Measurements from ENCODE around the gene TMEM270. TPM values are rescaled to one million over a fixed set of nuclear protein-coding genes. Genes with fewer than 3 reads are reported as not detected.

TMEM270 gene
- total RNA-seq, 1 experiment from 2014 or later, result 1.1 TPM

DNA sequence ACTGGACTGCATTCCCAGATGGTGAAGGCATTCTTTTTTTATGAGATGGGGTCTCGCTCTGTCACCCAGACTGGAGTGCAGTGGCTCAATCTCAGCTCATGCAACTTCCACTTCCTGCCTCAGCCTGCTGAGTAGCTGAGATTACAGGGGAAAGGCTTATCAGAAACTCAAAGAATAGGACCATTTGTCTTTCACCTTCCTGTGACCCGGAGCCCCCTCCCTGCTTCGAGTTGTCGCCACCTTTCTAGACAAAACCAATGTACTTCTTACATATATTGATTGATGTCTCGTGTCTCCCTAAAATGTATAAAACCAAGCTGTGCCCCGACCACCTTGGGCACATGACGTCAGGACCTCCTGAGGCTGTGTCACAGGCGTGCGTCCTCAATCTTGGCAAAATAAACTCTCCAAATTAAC, 16.8 kb upstream of the TMEM270 start:
- no peak for DNase-seq (ENCODE audit: low read depth, low spot score)
- CTCF ChIA-PET, result no interaction called here
- Histone ChIP-seq H3K27ac (ENCODE audit: low read depth, low read length) (no peak overlapping the region), H3K4me1 (ENCODE audit: control insufficient read depth in 1 of 2, insufficient read depth in 2 of 2, low read length in 2 of 2) (peaks cover 24 to 53% of the 10 kb centered on the region in 2 experiments), H2AFZ (ENCODE audit: low read depth, low read length, poor library complexity, severe bottlenecking) (no peak overlapping the region), H3K9me3 (ENCODE audit: control insufficient read depth in 1 of 2, insufficient read depth in 1 of 2, low read depth in 1 of 2, low read length in 2 of 2) (no peaks in the 10 kb centered on the region), H3K4me3 (replicated peaks in 1 of 2; ENCODE audit: low read depth in 1 of 2, low read length in 2 of 2) (no peak overlapping the region), H3K27me3 (ENCODE audit: insufficient read depth, low read length) (no peaks in the 10 kb centered on the region), H3K9ac (ENCODE audit: low read length) (no peak overlapping the region), H3K36me3 (ENCODE audit: control insufficient read depth in 1 of 2, insufficient read depth in 2 of 2, low read length in 2 of 2) (no peaks in the 10 kb centered on the region; a peak in 1 of 4 replicates), H3K79me2 (ENCODE audit: insufficient read depth, low read length) (peaks cover 9% of the 10 kb centered on the region; the same call in 1 of the 2 replicates), H4K20me1 (ENCODE audit: insufficient read depth) (no peaks in the 10 kb centered on the region), H3K4me2 (ENCODE audit: low read length) (no peak overlapping the region), H3K9me2 (ENCODE audit: insufficient read depth) (no peaks in the 10 kb centered on the region)
- no peak for ATAC-seq
- intact Hi-C loops (cut with micrococcal nuclease), result no loop called here
- no TSS peak for BruUV-seq (replicated peaks)
- POLR2A ChIA-PET, result interaction anchor here (4.1 kb wide), 1 partner anchor 11 kb away, joined by 87 read pairs; the partner anchor contains the start of gene CLDN4
- TF ChIP-seq, protein P1, sequence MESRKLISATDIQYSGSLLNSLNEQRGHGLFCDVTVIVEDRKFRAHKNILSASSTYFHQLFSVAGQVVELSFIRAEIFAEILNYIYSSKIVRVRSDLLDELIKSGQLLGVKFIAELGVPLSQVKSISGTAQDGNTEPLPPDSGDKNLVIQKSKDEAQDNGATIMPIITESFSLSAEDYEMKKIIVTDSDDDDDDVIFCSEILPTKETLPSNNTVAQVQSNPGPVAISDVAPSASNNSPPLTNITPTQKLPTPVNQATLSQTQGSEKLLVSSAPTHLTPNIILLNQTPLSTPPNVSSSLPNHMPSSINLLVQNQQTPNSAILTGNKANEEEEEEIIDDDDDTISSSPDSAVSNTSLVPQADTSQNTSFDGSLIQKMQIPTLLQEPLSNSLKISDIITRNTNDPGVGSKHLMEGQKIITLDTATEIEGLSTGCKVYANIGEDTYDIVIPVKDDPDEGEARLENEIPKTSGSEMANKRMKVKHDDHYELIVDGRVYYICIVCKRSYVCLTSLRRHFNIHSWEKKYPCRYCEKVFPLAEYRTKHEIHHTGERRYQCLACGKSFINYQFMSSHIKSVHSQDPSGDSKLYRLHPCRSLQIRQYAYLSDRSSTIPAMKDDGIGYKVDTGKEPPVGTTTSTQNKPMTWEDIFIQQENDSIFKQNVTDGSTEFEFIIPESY (IDR thresholded peaks at IDR 0.05; ENCODE audit: extremely low read depth, insufficient replicate concordance, low read length), result no peak
- TF ChIP-seq ELF1 (IDR thresholded peaks at IDR 0.05; ENCODE audit: borderline replicate concordance, low read depth), result no peak
- TF ChIP-seq, protein P2, sequence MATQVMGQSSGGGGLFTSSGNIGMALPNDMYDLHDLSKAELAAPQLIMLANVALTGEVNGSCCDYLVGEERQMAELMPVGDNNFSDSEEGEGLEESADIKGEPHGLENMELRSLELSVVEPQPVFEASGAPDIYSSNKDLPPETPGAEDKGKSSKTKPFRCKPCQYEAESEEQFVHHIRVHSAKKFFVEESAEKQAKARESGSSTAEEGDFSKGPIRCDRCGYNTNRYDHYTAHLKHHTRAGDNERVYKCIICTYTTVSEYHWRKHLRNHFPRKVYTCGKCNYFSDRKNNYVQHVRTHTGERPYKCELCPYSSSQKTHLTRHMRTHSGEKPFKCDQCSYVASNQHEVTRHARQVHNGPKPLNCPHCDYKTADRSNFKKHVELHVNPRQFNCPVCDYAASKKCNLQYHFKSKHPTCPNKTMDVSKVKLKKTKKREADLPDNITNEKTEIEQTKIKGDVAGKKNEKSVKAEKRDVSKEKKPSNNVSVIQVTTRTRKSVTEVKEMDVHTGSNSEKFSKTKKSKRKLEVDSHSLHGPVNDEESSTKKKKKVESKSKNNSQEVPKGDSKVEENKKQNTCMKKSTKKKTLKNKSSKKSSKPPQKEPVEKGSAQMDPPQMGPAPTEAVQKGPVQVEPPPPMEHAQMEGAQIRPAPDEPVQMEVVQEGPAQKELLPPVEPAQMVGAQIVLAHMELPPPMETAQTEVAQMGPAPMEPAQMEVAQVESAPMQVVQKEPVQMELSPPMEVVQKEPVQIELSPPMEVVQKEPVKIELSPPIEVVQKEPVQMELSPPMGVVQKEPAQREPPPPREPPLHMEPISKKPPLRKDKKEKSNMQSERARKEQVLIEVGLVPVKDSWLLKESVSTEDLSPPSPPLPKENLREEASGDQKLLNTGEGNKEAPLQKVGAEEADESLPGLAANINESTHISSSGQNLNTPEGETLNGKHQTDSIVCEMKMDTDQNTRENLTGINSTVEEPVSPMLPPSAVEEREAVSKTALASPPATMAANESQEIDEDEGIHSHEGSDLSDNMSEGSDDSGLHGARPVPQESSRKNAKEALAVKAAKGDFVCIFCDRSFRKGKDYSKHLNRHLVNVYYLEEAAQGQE (IDR thresholded peaks at IDR 0.05; ENCODE audit: low read depth), result no peak
- TF ChIP-seq, protein P3, sequence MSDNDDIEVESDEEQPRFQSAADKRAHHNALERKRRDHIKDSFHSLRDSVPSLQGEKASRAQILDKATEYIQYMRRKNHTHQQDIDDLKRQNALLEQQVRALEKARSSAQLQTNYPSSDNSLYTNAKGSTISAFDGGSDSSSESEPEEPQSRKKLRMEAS (IDR thresholded peaks at IDR 0.05), result no peak
- RAD21 ChIA-PET (ENCODE audit: low non-redundant PET in 1 of 2, low total read pairs in 2 of 2, uncharacterized antibody in 2 of 2, unreplicated experiment in 2 of 2), result no interaction called here

Measured in HCT116 (cell line).